Left lung (tissue), 10 donors: ENCODE results near the gene SYT8. TPM values are rescaled to one million over a fixed set of nuclear protein-coding genes. Genes with fewer than 3 reads are reported as not detected.

Experiments used
- ATAC-seq: fragments of 200-7000 bp; cut with Tn5 transposase; one replicate; pipeline ENCODE4 v1.9.1; 2020; ENCODE audit warnings: moderate library complexity
- DNase-seq, 4 donors: peaks; one replicate each; pipeline ENCODE4 v3.0.0-alpha.2; 2013 to 2020
- H3K27ac ChIP-seq, 2 donors: fragments of 200-600 bp; sonication (generic) in 1 of 2; one replicate each; pipeline versions ENCODE4 v1.5.0 to v1.8.0; 2020 to 2021
- H3K27me3 ChIP-seq, 2 donors: fragments of 200-600 bp; sonication (generic) in 1 of 2; one replicate each; pipeline versions ENCODE4 v1.5.0 to v1.8.0; 2020 to 2021
- H3K36me3 ChIP-seq, 2 donors: fragments of 200-600 bp; sonication (generic) in 1 of 2; one replicate each; pipeline versions ENCODE4 v1.5.0 to v1.8.0; 2020 to 2021
- H3K4me1 ChIP-seq, 2 donors: fragments of 200-600 bp; one replicate each; pipeline ENCODE4 v1.8.0; 2021
- H3K4me3 ChIP-seq, 2 donors: fragments of 200-600 bp; sonication (generic) in 1 of 2; one replicate each; pipeline versions ENCODE4 v1.5.0 to v1.8.0; 2020 to 2021; ENCODE audit warnings: mild to moderate bottlenecking in 1 of 2
- H3K9me3 ChIP-seq, 2 donors: fragments of 200-600 bp; sonication (generic) in 1 of 2; one replicate each; pipeline versions ENCODE4 v1.5.0 to v1.8.0; 2020 to 2021
- CTCF ChIP-seq, 2 donors: fragments of 200-600 bp; sonication (generic) in 1 of 2; IDR thresholded peaks; one replicate each; pipeline versions ENCODE4 v1.5.0 to v1.8.0; 2021; ENCODE audit warnings: antibody characterized with exemption in 2 of 2
- intact Hi-C, 2 donors: fragments of 100-400 bp; cut with DNase I; formaldehyde crosslinking; loops; one replicate each; pipeline versions ENCODE4 v1.11.2 to v1.14.2; 2022
- polyA plus RNA-seq, 6 donors: library from polyadenylated mRNA; unstranded; fragments of 120-200 nt; gene quantifications; one replicate each; pipeline ENCODE4 v1.2.1, GENCODE V29; 2013; ENCODE audit not compliant: insufficient read length in 6 of 6
- total RNA-seq, 2 donors: library from RNA; stranded (reverse); fragmentation: NEBNext Ultra II Directional; extraction: Animal tissue kit (Norgen Biotek cat#: 25700); gene quantifications; one replicate each; pipeline ENCODE4 v1.2.1, GENCODE V29; 2021
- donor health status: DM: no; HTN: yes; CAD: no.
- donor health status: DM: no; HTN: no; CAD: no.

The SYT8 gene
- total and polyA plus RNA-seq, 8 donors, result 0.21 to 8.8 (median 1.1) TPM

- Histone ChIP-seq H3K9me3 (peaks cover 0 to 19% of the 10 kb centered on the region in 2 donors), H3K27ac (no peak overlapping the region), H3K27me3 (peaks cover 4 to 61% of the 10 kb centered on the region in 2 donors), H3K4me1 (peaks cover 0 to 12% of the 10 kb centered on the region in 2 donors), H3K4me3 (no peak overlapping the region), H3K36me3 (no peaks in the 10 kb centered on the region)
- DNase-seq, result no peak
- TF ChIP-seq CTCF (IDR thresholded peaks at IDR 0.05), result no peak
- no peak for ATAC-seq
- intact Hi-C loops, result no loop called here
These were observed 20.1 kb upstream of the SYT8 start for GRCh38 chr11:1814691-1815090.

GRCh38 chr11:1815311-1815710 is 19.5 kb upstream of the SYT8 start:
- intact Hi-C loops, result no loop called here
- Histone ChIP-seq H3K4me3 (no peak overlapping the region), H3K36me3 (no peaks in the 10 kb centered on the region), H3K27ac (no peak overlapping the region), H3K27me3 (peaks cover 4 to 64% of the 10 kb centered on the region in 2 donors), H3K9me3 (peaks cover 0 to 19% of the 10 kb centered on the region in 2 donors), H3K4me1 (peaks cover 0 to 11% of the 10 kb centered on the region in 2 donors)
- no peak for ATAC-seq
- TF ChIP-seq CTCF (IDR thresholded peaks at IDR 0.05), result no peak
- no peak for DNase-seq

- no peak for DNase-seq
- ATAC-seq, result no peak
- peaks cover 0 to 19% of the 10 kb centered on the region in 2 donors for H3K9me3 ChIP-seq
- intact Hi-C loops, result no loop called here
- H3K27ac ChIP-seq, result no peak overlapping the region
- no peaks in the 10 kb centered on the region for H3K36me3 ChIP-seq
- no peak overlapping the region for H3K4me3 ChIP-seq
- TF ChIP-seq CTCF (IDR thresholded peaks at IDR 0.05), result no peak
- H3K4me1 ChIP-seq, result peaks cover 0 to 7% of the 10 kb centered on the region in 2 donors
- peaks cover 4 to 69% of the 10 kb centered on the region in 2 donors for H3K27me3 ChIP-seq
These were observed 19.0 kb upstream of the SYT8 start for GRCh38 chr11:1815751-1816150.

GRCh38 chr11:1817000-1817399 is 17.8 kb upstream of the SYT8 start:
- Histone ChIP-seq H3K4me3 (no peak overlapping the region), H3K9me3 (peaks cover 0 to 19% of the 10 kb centered on the region in 2 donors), H3K4me1 (peaks cover 0 to 5% of the 10 kb centered on the region in 2 donors), H3K36me3 (no peaks in the 10 kb centered on the region), H3K27me3 (peaks cover 4 to 63% of the 10 kb centered on the region in 2 donors), H3K27ac (no peak overlapping the region)
- DNase-seq (no peak), ATAC-seq (no peak)
- intact Hi-C loops, result no loop called here
- TF ChIP-seq CTCF (IDR thresholded peaks at IDR 0.05), result no peak

- DNase-seq (no peak), ATAC-seq (no peak)
- H3K9me3 ChIP-seq, result peaks cover 0 to 19% of the 10 kb centered on the region in 2 donors
- H3K36me3 ChIP-seq, result no peaks in the 10 kb centered on the region
- peaks cover 0 to 58% of the 10 kb centered on the region in 2 donors for H3K27me3 ChIP-seq
- no peak overlapping the region for H3K4me3 ChIP-seq
- intact Hi-C loops, result no loop called here
- TF ChIP-seq CTCF (IDR thresholded peaks at IDR 0.05), result no peak
- peaks cover 0 to 5% of the 10 kb centered on the region in 2 donors for H3K4me1 ChIP-seq
- H3K27ac ChIP-seq, result no peak overlapping the region
These were observed 17.3 kb upstream of the SYT8 start for GRCh38 chr11:1817511-1817910.
